GM23338 (cell line): ENCODE data around the gene TMPRSS9. TPM values are rescaled to one million over a fixed set of nuclear protein-coding genes. Genes with fewer than 3 reads are reported as not detected.

ENCODE experiments used
- ATAC-seq: fragments of 200-7000 bp; cut with Tn5 transposase; 3 replicates; pipeline ENCODE4 v1.9.1; 2020
- DNase-seq: peaks from one replicate; pipeline ENCODE4 v3.0.0-alpha.2; 2015; ENCODE audit warnings: low spot score
- H2AFZ ChIP-seq: fragments of 200-600 bp; sonication (generic); 2 replicates; pipeline ENCODE4 v1.8.0; 2016; ENCODE audit warnings: antibody characterized with exemption, mild to moderate bottlenecking, moderate library complexity
- H3F3A ChIP-seq: fragments of 200-600 bp; sonication (generic); replicated peaks from 2 replicates; pipeline ENCODE4 v1.8.0; 2017; ENCODE audit warnings: antibody characterized with exemption, mixed run types, low read depth
- H3K27ac ChIP-seq: fragments of 200-600 bp; sonication (generic); 2 replicates; pipeline ENCODE4 v1.6.1; 2016; ENCODE audit warnings: low read depth
- H3K27me3 ChIP-seq: fragments of 200-600 bp; sonication (generic); 2 replicates; pipeline ENCODE4 v1.8.0; 2016; ENCODE audit warnings: mild to moderate bottlenecking, mixed run types, moderate library complexity; ENCODE audit not compliant: insufficient read depth
- H3K36me3 ChIP-seq: fragments of 200-600 bp; sonication (generic); 2 replicates; pipeline ENCODE4 v1.8.0; 2016; ENCODE audit warnings: mild to moderate bottlenecking; ENCODE audit not compliant: insufficient read depth
- H3K4me1 ChIP-seq: fragments of 200-600 bp; sonication (generic); 2 replicates; pipeline ENCODE4 v1.8.0; 2016; ENCODE audit warnings: mild to moderate bottlenecking, moderate library complexity; ENCODE audit not compliant: insufficient read depth
- H3K4me2 ChIP-seq: fragments of 200-600 bp; sonication (generic); 2 replicates; pipeline ENCODE4 v1.7.1; 2017; ENCODE audit warnings: mixed run types
- H3K4me3 ChIP-seq: fragments of 200-600 bp; sonication (generic); 2 replicates; pipeline ENCODE4 v1.6.1; 2016; ENCODE audit warnings: mixed run types
- H3K79me2 ChIP-seq: fragments of 200-600 bp; sonication (generic); replicated peaks from 2 replicates; pipeline ENCODE4 v1.8.0; 2017; ENCODE audit warnings: mild to moderate bottlenecking; ENCODE audit not compliant: insufficient read depth
- H3K9me2 ChIP-seq: fragments of 200-600 bp; sonication (generic); 2 replicates; pipeline ENCODE4 v1.8.0; 2017; ENCODE audit not compliant: insufficient read depth
- H4K20me1 ChIP-seq: fragments of 200-600 bp; sonication (generic); replicated peaks from 2 replicates; pipeline ENCODE4 v1.8.0; 2017; ENCODE audit warnings: mild to moderate bottlenecking; ENCODE audit not compliant: insufficient read depth
- H3K27ac Mint-ChIP-seq: 2 replicates; pipeline ENCODE4 v1.8.0; 2020; ENCODE audit warnings: inconsistent platforms, mild to moderate bottlenecking, moderate library complexity, mixed read lengths
- H3K27me3 Mint-ChIP-seq: 3 replicates; pipeline ENCODE4 v1.8.0; 2022; ENCODE audit warnings: low read depth, mild to moderate bottlenecking, moderate library complexity, mixed read lengths, inconsistent platforms; ENCODE audit not compliant: insufficient read depth, poor library complexity
- H3K36me3 Mint-ChIP-seq: 3 replicates; pipeline ENCODE4 v1.8.0; 2021; ENCODE audit warnings: low read depth, mild to moderate bottlenecking, inconsistent platforms, moderate library complexity, mixed read lengths
- H3K4me1 Mint-ChIP-seq: 3 replicates; pipeline ENCODE4 v1.8.0; 2020; ENCODE audit warnings: mild to moderate bottlenecking, inconsistent platforms, mixed read lengths
- H3K4me3 Mint-ChIP-seq: 3 replicates; pipeline ENCODE4 v1.8.0; 2021; ENCODE audit warnings: moderate library complexity, mild to moderate bottlenecking, inconsistent platforms, mixed read lengths
- H3K9me3 Mint-ChIP-seq: 3 replicates; pipeline ENCODE4 v1.8.0; 2020; ENCODE audit warnings: moderate library complexity, mild to moderate bottlenecking, inconsistent platforms, mixed read lengths
- CTCF ChIP-seq, 2 experiments: fragments of 200-600 bp in 1 of 2; sonication (generic) in 1 of 2; conservative IDR thresholded peaks; 2 replicates each; pipeline versions ENCODE4 v1.5.1 to v1.6.1; 2016 to 2017; ENCODE audit warnings: antibody characterized with exemption in 2 of 2, low read depth in 2 of 2, mild to moderate bottlenecking in 2 of 2, moderate library complexity in 1 of 2
- EZH2 ChIP-seq: fragments of 200-600 bp; sonication (generic); IDR thresholded peaks from one replicate; pipeline ENCODE4 v1.8.0; 2017; ENCODE audit warnings: antibody characterized with exemption, mild to moderate bottlenecking, low read depth; ENCODE audit not compliant: unreplicated experiment
- EZH2phosphoT487 ChIP-seq: fragments of 200-600 bp; sonication (generic); IDR thresholded peaks from one replicate; pipeline ENCODE4 v1.8.1; 2018; ENCODE audit warnings: antibody characterized with exemption; ENCODE audit not compliant: unreplicated experiment
- NANOG ChIP-seq: IDR thresholded peaks from 2 replicates; pipeline ENCODE4 v1.6.1; 2016; ENCODE audit warnings: antibody characterized with exemption, borderline replicate concordance
- REST ChIP-seq: IDR thresholded peaks from one replicate; pipeline ENCODE4 v1.6.1; 2018; ENCODE audit warnings: antibody characterized with exemption; ENCODE audit not compliant: unreplicated experiment
- STAT1 ChIP-seq: IDR thresholded peaks from one replicate; pipeline ENCODE4 v1.6.1; 2016; ENCODE audit warnings: antibody characterized with exemption; ENCODE audit not compliant: unreplicated experiment
- polyA plus RNA-seq: library from polyadenylated mRNA; unstranded; fragments of >200 nt; fragmentation: Nextera tagmentation; extraction: Ambion mirVana; gene quantifications from 2 replicates; pipeline ENCODE4 v1.2.1, GENCODE V29; 2016
- total RNA-seq: library from RNA; depleted of rRNA; stranded (reverse); fragments of >200 nt; shearing (Covaris generic); gene quantifications from 2 replicates; pipeline ENCODE4 v1.2.3, GENCODE V29; 2014
- TF ChIP-seq, protein P1 (sequence below): fragments of 250-450 bp; sonication (Bioruptor Pico); IDR thresholded peaks from 2 replicates; pipeline ENCODE4 v1.5.0; 2020; ENCODE audit warnings: mild to moderate bottlenecking, moderate library complexity
- TF ChIP-seq, protein P2 (sequence below): IDR thresholded peaks from 2 replicates; pipeline ENCODE4 v1.6.1; 2016; ENCODE audit warnings: antibody characterized with exemption

The TMPRSS9 gene
- total and polyA plus RNA-seq, 2 experiments from 2014 or later: 0.05 to 0.28 TPM

DNA sequence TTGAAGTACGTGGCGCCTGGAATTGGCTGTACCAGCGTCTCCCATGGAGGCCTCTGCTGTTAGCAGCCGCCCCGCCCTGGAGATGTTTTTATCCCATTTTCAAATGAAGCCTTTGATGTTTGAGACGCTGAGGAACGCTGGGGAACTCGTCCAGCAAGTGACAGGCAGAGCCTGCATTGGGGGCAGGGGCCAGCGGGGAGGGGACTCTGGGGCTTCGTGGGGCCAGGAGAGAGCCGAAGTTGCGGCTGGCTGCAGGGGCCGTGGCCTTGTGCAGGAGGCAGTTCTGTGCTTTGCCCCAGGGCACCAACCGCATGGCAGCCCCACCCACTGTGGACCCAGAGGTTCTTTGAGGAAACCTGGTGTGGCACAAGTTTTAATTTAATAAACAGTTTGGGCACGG, 18.1 kb upstream of the TMPRSS9 start:
- no peak for ATAC-seq
- Histone ChIP-seq H3K27ac (no peak overlapping the region), H3K27me3 (no peaks in the 10 kb centered on the region)

GRCh38 chr19:2342656-2343288, 17.3 kb upstream of the TMPRSS9 start:
- Histone ChIP-seq H2AFZ (no peak overlapping the region), H3K79me2 (no peaks in the 10 kb centered on the region), H3K36me3 (no peaks in the 10 kb centered on the region), H3K27me3 (no peaks in the 10 kb centered on the region), H3F3A (no peaks in the 10 kb centered on the region), H3K4me2 (no peak overlapping the region), H3K9me2 (no peaks in the 10 kb centered on the region), H4K20me1 (no peaks in the 10 kb centered on the region), H3K27ac (no peak overlapping the region), H3K4me3 (no peak overlapping the region), H3K4me1 (no peaks in the 10 kb centered on the region)
- TF ChIP-seq NANOG (no peak), EZH2phosphoT487 (no peak), STAT1 (no peak), EZH2 (no peak), REST (no peak), CTCF (conservative IDR thresholded peaks at IDR 0.05; ENCODE audit: low read depth in 2 of 2) (no peak)
- TF ChIP-seq, protein P1, sequence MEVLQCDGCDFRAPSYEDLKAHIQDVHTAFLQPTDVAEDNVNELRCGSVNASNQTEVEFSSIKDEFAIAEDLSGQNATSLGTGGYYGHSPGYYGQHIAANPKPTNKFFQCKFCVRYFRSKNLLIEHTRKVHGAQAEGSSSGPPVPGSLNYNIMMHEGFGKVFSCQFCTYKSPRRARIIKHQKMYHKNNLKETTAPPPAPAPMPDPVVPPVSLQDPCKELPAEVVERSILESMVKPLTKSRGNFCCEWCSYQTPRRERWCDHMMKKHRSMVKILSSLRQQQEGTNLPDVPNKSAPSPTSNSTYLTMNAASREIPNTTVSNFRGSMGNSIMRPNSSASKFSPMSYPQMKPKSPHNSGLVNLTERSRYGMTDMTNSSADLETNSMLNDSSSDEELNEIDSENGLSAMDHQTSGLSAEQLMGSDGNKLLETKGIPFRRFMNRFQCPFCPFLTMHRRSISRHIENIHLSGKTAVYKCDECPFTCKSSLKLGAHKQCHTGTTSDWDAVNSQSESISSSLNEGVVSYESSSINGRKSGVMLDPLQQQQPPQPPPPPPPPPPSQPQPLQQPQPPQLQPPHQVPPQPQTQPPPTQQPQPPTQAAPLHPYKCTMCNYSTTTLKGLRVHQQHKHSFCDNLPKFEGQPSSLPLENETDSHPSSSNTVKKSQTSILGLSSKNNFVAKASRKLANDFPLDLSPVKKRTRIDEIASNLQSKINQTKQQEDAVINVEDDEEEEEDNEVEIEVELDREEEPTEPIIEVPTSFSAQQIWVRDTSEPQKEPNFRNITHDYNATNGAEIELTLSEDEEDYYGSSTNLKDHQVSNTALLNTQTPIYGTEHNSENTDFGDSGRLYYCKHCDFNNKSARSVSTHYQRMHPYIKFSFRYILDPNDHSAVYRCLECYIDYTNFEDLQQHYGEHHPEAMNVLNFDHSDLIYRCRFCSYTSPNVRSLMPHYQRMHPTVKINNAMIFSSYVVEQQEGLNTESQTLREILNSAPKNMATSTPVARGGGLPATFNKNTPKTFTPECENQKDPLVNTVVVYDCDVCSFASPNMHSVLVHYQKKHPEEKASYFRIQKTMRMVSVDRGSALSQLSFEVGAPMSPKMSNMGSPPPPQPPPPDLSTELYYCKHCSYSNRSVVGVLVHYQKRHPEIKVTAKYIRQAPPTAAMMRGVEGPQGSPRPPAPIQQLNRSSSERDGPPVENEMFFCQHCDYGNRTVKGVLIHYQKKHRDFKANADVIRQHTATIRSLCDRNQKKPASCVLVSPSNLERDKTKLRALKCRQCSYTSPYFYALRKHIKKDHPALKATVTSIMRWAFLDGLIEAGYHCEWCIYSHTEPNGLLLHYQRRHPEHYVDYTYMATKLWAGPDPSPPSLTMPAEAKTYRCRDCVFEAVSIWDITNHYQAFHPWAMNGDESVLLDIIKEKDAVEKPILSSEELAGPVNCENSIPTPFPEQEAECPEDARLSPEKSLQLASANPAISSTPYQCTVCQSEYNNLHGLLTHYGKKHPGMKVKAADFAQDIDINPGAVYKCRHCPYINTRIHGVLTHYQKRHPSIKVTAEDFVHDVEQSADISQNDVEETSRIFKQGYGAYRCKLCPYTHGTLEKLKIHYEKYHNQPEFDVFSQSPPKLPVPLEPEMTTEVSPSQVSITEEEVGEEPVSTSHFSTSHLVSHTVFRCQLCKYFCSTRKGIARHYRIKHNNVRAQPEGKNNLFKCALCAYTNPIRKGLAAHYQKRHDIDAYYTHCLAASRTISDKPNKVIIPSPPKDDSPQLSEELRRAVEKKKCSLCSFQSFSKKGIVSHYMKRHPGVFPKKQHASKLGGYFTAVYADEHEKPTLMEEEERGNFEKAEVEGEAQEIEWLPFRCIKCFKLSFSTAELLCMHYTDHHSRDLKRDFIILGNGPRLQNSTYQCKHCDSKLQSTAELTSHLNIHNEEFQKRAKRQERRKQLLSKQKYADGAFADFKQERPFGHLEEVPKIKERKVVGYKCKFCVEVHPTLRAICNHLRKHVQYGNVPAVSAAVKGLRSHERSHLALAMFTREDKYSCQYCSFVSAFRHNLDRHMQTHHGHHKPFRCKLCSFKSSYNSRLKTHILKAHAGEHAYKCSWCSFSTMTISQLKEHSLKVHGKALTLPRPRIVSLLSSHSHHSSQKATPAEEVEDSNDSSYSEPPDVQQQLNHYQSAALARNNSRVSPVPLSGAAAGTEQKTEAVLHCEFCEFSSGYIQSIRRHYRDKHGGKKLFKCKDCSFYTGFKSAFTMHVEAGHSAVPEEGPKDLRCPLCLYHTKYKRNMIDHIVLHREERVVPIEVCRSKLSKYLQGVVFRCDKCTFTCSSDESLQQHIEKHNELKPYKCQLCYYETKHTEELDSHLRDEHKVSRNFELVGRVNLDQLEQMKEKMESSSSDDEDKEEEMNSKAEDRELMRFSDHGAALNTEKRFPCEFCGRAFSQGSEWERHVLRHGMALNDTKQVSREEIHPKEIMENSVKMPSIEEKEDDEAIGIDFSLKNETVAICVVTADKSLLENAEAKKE (CRISPR knock-in tag): no peak
- TF ChIP-seq, protein P2, sequence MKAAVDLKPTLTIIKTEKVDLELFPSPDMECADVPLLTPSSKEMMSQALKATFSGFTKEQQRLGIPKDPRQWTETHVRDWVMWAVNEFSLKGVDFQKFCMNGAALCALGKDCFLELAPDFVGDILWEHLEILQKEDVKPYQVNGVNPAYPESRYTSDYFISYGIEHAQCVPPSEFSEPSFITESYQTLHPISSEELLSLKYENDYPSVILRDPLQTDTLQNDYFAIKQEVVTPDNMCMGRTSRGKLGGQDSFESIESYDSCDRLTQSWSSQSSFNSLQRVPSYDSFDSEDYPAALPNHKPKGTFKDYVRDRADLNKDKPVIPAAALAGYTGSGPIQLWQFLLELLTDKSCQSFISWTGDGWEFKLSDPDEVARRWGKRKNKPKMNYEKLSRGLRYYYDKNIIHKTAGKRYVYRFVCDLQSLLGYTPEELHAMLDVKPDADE: no peak
- ATAC-seq (no peak), DNase-seq (no peak)
- Mint-ChIP-seq H3K4me3 (no peak overlapping the region), H3K4me1 (peaks cover 4% of the 10 kb centered on the region; the same call in 2 of the 3 replicates), H3K36me3 (peaks cover 7% of the 10 kb centered on the region; the same call in 2 of the 3 replicates), H3K9me3 (no peaks in the 10 kb centered on the region), H3K27me3 (peaks cover 2% of the 10 kb centered on the region), H3K27ac (no peak overlapping the region)

More for the DNA sequence above, 18.1 kb upstream of the TMPRSS9 start:
- no peak overlapping the region for H2AFZ ChIP-seq
- no peak overlapping the region for H3K4me3 ChIP-seq
- no peaks in the 10 kb centered on the region for H4K20me1 ChIP-seq
- H3K4me1 ChIP-seq: no peaks in the 10 kb centered on the region
- Mint-ChIP-seq H3K36me3 (peaks cover 10% of the 10 kb centered on the region; the same call in 2 of the 3 replicates), H3K27me3 (peaks cover 2% of the 10 kb centered on the region), H3K4me3 (no peak overlapping the region), H3K27ac (no peak overlapping the region), H3K9me3 (no peaks in the 10 kb centered on the region), H3K4me1 (peaks cover 6% of the 10 kb centered on the region; the same call in 2 of the 3 replicates)
- DNase-seq: no peak
- H3K4me2 ChIP-seq: no peak overlapping the region
- H3K36me3 ChIP-seq: no peaks in the 10 kb centered on the region
- no peaks in the 10 kb centered on the region for H3K79me2 ChIP-seq
- H3K9me2 ChIP-seq: no peaks in the 10 kb centered on the region
- no peaks in the 10 kb centered on the region for H3F3A ChIP-seq
- TF ChIP-seq NANOG: no peak
